Measurements from ENCODE around the gene SGTA. TPM values are rescaled to one million over a fixed set of nuclear protein-coding genes. Genes with fewer than 3 reads are reported as not detected.

Gene SGTA
- total and polyA plus RNA-seq, 2 of the 13 experiments (the other 11 are each of a cell fraction or from before 2014, with no cell fraction given), result 43.9 to 47.4 TPM

DNA sequence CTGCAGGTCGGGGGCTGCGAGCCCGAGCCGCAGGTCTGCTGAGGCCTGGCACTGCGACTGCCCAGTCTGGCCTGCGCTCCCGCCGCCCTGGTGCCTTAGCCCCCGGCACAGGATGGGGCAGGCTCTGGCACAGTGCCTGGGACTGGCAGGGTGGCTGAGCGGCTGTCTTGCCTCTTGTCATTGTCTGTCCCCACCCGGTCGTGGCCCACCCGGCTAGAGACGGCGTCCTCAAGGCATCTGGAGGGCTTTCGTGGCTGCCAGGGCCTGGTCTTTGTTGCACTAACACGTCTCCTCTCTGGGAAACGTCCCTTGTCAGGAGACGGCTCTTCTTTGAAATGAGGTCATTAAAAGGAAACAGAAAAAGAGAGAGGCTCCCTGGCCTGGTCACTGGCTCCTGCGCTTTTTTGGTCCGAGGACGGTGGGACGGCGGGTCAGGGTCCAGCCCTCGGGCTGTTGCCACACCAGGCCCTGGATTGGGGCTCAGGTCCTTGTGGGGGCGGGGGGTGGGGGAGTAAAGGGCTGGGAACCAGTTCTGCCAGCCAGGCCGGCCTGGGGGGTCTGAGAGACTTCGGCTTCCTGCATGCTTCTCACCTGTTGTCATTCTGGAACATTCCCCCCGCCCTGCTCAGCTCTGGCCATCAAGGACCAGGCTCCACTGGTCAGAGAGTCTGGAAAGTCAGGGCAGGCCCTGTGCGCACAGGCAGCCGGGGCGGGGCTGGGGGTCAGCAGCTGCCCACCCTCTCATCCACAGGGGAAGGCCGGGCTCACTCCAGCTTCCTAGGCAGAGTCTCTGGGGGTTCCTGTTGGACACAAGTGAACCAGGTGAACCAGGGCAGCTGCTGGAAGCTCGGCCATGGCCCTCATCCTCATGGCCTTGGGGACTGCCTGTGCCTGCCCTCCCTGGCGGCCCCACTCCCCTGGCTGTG lies 30.4 kb upstream of the SGTA start:
- intact Hi-C loops (cut with micrococcal nuclease; ENCODE audit: unreplicated experiment), result no loop called here
- Histone ChIP-seq H3K36me3 (replicated peaks in 1 of 2; ENCODE audit: control insufficient read depth in 1 of 2, insufficient read depth in 2 of 2, low read length in 2 of 2) (peaks cover 8 to 24% of the 10 kb centered on the region in 2 experiments; a peak in 4 of 5 replicates), H2AFZ (ENCODE audit: low read length) (no peak overlapping the region), H3K27ac (ENCODE audit: extremely low read length, insufficient read depth, low read length) (no peak overlapping the region), H3K9me3 (ENCODE audit: low read length) (no peaks in the 10 kb centered on the region), H3K79me2 (ENCODE audit: insufficient read depth, low read length) (no peaks in the 10 kb centered on the region), H3K27me3 (ENCODE audit: control insufficient read depth in 1 of 2, insufficient read depth in 2 of 2, low read length in 2 of 2) (no peaks in the 10 kb centered on the region), H4K20me1 (ENCODE audit: insufficient read depth, low read length) (no peaks in the 10 kb centered on the region), H3K4me1 (ENCODE audit: insufficient read depth, low read length) (peaks cover 18% of the 10 kb centered on the region), H3K4me3 (replicated peaks in 1 of 3; ENCODE audit: insufficient read depth in 1 of 3, low read depth in 2 of 3, low read length in 3 of 3) (no peak overlapping the region), H3K9ac (ENCODE audit: insufficient read depth, low read depth, low read length) (no peak overlapping the region), H3K4me2 (ENCODE audit: low read depth, low read length) (no peak overlapping the region)
- no peak for TF ChIP-seq GLI4 (CRISPR knock-in tag; IDR thresholded peaks at IDR 0.05; ENCODE audit: borderline replicate concordance)
- TF ChIP-seq, protein P1, sequence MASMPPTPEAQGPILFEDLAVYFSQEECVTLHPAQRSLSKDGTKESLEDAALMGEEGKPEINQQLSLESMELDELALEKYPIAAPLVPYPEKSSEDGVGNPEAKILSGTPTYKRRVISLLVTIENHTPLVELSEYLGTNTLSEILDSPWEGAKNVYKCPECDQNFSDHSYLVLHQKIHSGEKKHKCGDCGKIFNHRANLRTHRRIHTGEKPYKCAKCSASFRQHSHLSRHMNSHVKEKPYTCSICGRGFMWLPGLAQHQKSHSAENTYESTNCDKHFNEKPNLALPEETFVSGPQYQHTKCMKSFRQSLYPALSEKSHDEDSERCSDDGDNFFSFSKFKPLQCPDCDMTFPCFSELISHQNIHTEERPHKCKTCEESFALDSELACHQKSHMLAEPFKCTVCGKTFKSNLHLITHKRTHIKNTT (CRISPR knock-in tag; IDR thresholded peaks at IDR 0.05), result no peak
- TF ChIP-seq MAX (IDR thresholded peaks at IDR 0.05), result no peak
- TF ChIP-seq ZNF34 (CRISPR knock-in tag; IDR thresholded peaks at IDR 0.05; ENCODE audit: borderline replicate concordance), result no peak
- no peak for TF ChIP-seq SMARCC2 (IDR thresholded peaks at IDR 0.05)
- TF ChIP-seq XRCC5 (optimal IDR thresholded peaks at IDR 0.05; ENCODE audit: low read length), result no peak
- TF ChIP-seq SMYD3 (CRISPR knock-in tag; IDR thresholded peaks at IDR 0.05), result no peak
- no peak for TF ChIP-seq PITX1 (CRISPR knock-in tag; IDR thresholded peaks at IDR 0.05)
- TF ChIP-seq AHR (CRISPR knock-in tag; IDR thresholded peaks at IDR 0.05), result no peak
- TF ChIP-seq ZNF256 (CRISPR knock-in tag; conservative IDR thresholded peaks at IDR 0.05), result no peak
- TF ChIP-seq, protein P2, sequence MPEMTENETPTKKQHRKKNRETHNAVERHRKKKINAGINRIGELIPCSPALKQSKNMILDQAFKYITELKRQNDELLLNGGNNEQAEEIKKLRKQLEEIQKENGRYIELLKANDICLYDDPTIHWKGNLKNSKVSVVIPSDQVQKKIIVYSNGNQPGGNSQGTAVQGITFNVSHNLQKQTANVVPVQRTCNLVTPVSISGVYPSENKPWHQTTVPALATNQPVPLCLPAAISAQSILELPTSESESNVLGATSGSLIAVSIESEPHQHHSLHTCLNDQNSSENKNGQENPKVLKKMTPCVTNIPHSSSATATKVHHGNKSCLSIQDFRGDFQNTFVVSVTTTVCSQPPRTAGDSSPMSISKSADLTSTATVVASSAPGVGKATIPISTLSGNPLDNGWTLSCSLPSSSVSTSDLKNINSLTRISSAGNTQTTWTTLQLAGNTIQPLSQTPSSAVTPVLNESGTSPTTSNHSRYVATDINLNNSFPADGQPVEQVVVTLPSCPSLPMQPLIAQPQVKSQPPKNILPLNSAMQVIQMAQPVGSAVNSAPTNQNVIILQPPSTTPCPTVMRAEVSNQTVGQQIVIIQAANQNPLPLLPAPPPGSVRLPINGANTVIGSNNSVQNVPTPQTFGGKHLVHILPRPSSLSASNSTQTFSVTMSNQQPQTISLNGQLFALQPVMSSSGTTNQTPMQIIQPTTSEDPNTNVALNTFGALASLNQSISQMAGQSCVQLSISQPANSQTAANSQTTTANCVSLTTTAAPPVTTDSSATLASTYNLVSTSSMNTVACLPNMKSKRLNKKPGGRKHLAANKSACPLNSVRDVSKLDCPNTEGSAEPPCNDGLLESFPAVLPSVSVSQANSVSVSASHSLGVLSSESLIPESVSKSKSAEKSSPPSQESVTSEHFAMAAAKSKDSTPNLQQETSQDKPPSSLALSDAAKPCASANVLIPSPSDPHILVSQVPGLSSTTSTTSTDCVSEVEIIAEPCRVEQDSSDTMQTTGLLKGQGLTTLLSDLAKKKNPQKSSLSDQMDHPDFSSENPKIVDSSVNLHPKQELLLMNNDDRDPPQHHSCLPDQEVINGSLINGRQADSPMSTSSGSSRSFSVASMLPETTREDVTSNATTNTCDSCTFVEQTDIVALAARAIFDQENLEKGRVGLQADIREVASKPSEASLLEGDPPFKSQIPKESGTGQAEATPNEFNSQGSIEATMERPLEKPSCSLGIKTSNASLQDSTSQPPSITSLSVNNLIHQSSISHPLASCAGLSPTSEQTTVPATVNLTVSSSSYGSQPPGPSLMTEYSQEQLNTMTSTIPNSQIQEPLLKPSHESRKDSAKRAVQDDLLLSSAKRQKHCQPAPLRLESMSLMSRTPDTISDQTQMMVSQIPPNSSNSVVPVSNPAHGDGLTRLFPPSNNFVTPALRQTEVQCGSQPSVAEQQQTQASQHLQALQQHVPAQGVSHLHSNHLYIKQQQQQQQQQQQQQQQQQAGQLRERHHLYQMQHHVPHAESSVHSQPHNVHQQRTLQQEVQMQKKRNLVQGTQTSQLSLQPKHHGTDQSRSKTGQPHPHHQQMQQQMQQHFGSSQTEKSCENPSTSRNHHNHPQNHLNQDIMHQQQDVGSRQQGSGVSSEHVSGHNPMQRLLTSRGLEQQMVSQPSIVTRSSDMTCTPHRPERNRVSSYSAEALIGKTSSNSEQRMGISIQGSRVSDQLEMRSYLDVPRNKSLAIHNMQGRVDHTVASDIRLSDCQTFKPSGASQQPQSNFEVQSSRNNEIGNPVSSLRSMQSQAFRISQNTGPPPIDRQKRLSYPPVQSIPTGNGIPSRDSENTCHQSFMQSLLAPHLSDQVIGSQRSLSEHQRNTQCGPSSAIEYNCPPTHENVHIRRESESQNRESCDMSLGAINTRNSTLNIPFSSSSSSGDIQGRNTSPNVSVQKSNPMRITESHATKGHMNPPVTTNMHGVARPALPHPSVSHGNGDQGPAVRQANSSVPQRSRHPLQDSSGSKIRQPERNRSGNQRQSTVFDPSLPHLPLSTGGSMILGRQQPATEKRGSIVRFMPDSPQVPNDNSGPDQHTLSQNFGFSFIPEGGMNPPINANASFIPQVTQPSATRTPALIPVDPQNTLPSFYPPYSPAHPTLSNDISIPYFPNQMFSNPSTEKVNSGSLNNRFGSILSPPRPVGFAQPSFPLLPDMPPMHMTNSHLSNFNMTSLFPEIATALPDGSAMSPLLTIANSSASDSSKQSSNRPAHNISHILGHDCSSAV (CRISPR knock-in tag; IDR thresholded peaks at IDR 0.05; ENCODE audit: borderline replicate concordance), result no peak
- no peak for TF ChIP-seq FLYWCH1 (CRISPR knock-in tag; IDR thresholded peaks at IDR 0.05)
- TF ChIP-seq ZNF672 (CRISPR knock-in tag; IDR thresholded peaks at IDR 0.05), result no peak
- TF ChIP-seq PTBP1 (IDR thresholded peaks at IDR 0.05; ENCODE audit: low read depth, low read length, poor library complexity, severe bottlenecking), result no peak
- in situ Hi-C loops (cut with HindIII; ENCODE audit: extremely low pct_ligation_motif_present, low pct_unique_long_range_greater_than_20kb), result loop anchor here (10.0 kb wide), 1 partner anchor 61 kb away; no protein-coding TSS in a partner anchor
- DNase-seq (ENCODE audit: low spot score), result no peak
- ChIA-PET CTCF (ENCODE audit: low intra/inter-chr PET ratio, low total read pairs) (no interaction called here), POLR2A (no interaction called here)
- no peak for ATAC-seq
- BruUV-seq (replicated peaks), result no TSS peak
- no peak for FAIRE-seq
- 96% methylated on average over 17 of the region's 35 CpGs for WGBS (ENCODE audit: low lambda C conversion rate)

Measured in HepG2 (cell line).